HCT116 (cell line): ENCODE results near the gene C10orf120. TPM values are rescaled to one million over a fixed set of nuclear protein-coding genes. Genes with fewer than 3 reads are reported as not detected.
A peak's percentile ranks its signal among the peaks of the same experiment; 100 is the strongest.

Experiments
- ATAC-seq: fragments of 200-7000 bp; cut with Tn5 transposase; 2 replicates; pipeline ENCODE4 v1.9.1; 2020; ENCODE audit warnings: mild to moderate bottlenecking, moderate library complexity
- BruUV-seq: library from RNA; stranded (reverse); fragments of 400-500 nt; replicated peaks from 2 replicates; lab custom pipeline; 2021; lab: Mats Ljungman, UMichigan
- CTCF ChIA-PET: fragments of 300-600 bp; sonication (Branson Sonifier 250); formaldehyde crosslinking; loops from one replicate; lab custom pipeline; 2021; ENCODE audit warnings: antibody characterized with exemption; lab: Charles Lee
- POLR2A ChIA-PET: fragments of 300-600, 350-600 bp; sonication (Branson Sonifier 250); formaldehyde crosslinking; loops from one replicate; lab custom pipeline; 2021; ENCODE audit warnings: antibody characterized with exemption; lab: Charles Lee
- RAD21 ChIA-PET, 2 experiments: fragments of 300-600 bp; sonication (Branson Sonifier 250); formaldehyde crosslinking; loops; one replicate each; lab custom pipeline; 2023; ENCODE audit warnings: low total read pairs in 2 of 2; ENCODE audit not compliant: uncharacterized antibody in 2 of 2, unreplicated experiment in 2 of 2, low non-redundant PET in 1 of 2; lab: Charles Lee
- DNase-seq: peaks from one replicate; pipeline ENCODE4 v3.0.0-alpha.2; 2010; ENCODE audit warnings: low read depth, low spot score
- H2AFZ ChIP-seq: fragments of 200-600 bp; shearing (Covaris generic), sonication (generic); 2 replicates; pipeline ENCODE4 v1.6.1; 2017; ENCODE audit warnings: low read depth, mixed run types, mixed read lengths, antibody characterized with exemption, low read length; ENCODE audit not compliant: poor library complexity, severe bottlenecking
- H3K27ac ChIP-seq: 2 replicates; pipeline ENCODE4 v1.5.1; 2012; ENCODE audit warnings: low read depth, low read length
- H3K27me3 ChIP-seq: fragments of 200-600 bp; sonication (generic); 2 replicates; pipeline ENCODE4 v1.6.1; 2016; ENCODE audit warnings: mixed run types, low read length, mixed read lengths; ENCODE audit not compliant: insufficient read depth
- H3K36me3 ChIP-seq, 2 experiments: fragments of 200-500 bp in 1 of 2; fragments of 200-600 bp in 1 of 2; sonication (Bioruptor generic) in 1 of 2; sonication (generic) in 1 of 2; 2 replicates each; pipeline versions ENCODE4 v1.5.1 to v1.6.1; 2014 to 2016; ENCODE audit warnings: low read length in 2 of 2, inconsistent platforms in 1 of 2, mixed read lengths in 1 of 2, mixed run types in 1 of 2; ENCODE audit not compliant: insufficient read depth in 2 of 2, control insufficient read depth in 1 of 2
- H3K4me1 ChIP-seq, 2 experiments: fragments of 200-600 bp in 1 of 2; sonication (generic) in 1 of 2; 2 replicates each; pipeline versions ENCODE4 v1.5.1 to v1.6.1; 2012 to 2017; ENCODE audit warnings: low read length in 2 of 2, inconsistent platforms in 1 of 2, mild to moderate bottlenecking in 1 of 2, mixed read lengths in 1 of 2, mixed run types in 1 of 2, moderate library complexity in 1 of 2; ENCODE audit not compliant: insufficient read depth in 2 of 2, control insufficient read depth in 1 of 2
- H3K4me2 ChIP-seq: fragments of 200-600 bp; sonication (generic); 2 replicates; pipeline ENCODE4 v1.6.1; 2017; ENCODE audit warnings: mixed run types, low read length, mixed read lengths
- H3K4me3 ChIP-seq, 2 experiments: fragments of 200-600 bp in 1 of 2; sonication (generic) in 1 of 2; replicated peaks in 1 of 2; 2 replicates each; pipeline ENCODE4 v1.5.1; 2011 to 2016; ENCODE audit warnings: low read length in 2 of 2, control low read depth in 1 of 2, low read depth in 1 of 2, mild to moderate bottlenecking in 1 of 2, mixed read lengths in 1 of 2, mixed run types in 1 of 2
- H3K79me2 ChIP-seq: fragments of 200-600 bp; sonication (generic); 2 replicates; pipeline ENCODE4 v1.6.1; 2017; ENCODE audit warnings: mild to moderate bottlenecking, mixed run types, low read length, moderate library complexity, mixed read lengths; ENCODE audit not compliant: insufficient read depth
- H3K9ac ChIP-seq: fragments of 200-600 bp; sonication (generic); 2 replicates; pipeline ENCODE4 v1.6.1; 2016; ENCODE audit warnings: low read length, mixed read lengths
- H3K9me2 ChIP-seq: fragments of 200-600 bp; sonication (generic), shearing (Covaris generic); 2 replicates; pipeline ENCODE4 v1.6.1; 2017; ENCODE audit warnings: mixed run types, mild to moderate bottlenecking, moderate library complexity; ENCODE audit not compliant: insufficient read depth
- H3K9me3 ChIP-seq, 2 experiments: fragments of 200-500 bp in 1 of 2; fragments of 200-600 bp in 1 of 2; sonication (Bioruptor generic) in 1 of 2; sonication (generic) in 1 of 2; 2 replicates each; pipeline ENCODE4 v1.6.1; 2014 to 2017; ENCODE audit warnings: low read length in 2 of 2, mixed read lengths in 2 of 2, inconsistent platforms in 1 of 2, low read depth in 1 of 2, mild to moderate bottlenecking in 1 of 2, mixed run types in 1 of 2, moderate library complexity in 1 of 2; ENCODE audit not compliant: control insufficient read depth in 1 of 2, insufficient read depth in 1 of 2
- H4K20me1 ChIP-seq: fragments of 200-600 bp; sonication (generic), shearing (Covaris generic); 2 replicates; pipeline ENCODE4 v1.6.1; 2017; ENCODE audit warnings: mixed run types, mild to moderate bottlenecking, moderate library complexity; ENCODE audit not compliant: insufficient read depth
- CTCF ChIP-seq, 3 experiments: fragments of 200-600 bp in 1 of 3; sonication (generic) in 1 of 3; IDR thresholded peaks in 2 of 3; conservative IDR thresholded peaks in 1 of 3; 2 replicates each; pipeline ENCODE4 v1.5.1; 2012 to 2017; ENCODE audit warnings: low read depth in 2 of 3, low read length in 2 of 3, antibody characterized with exemption in 1 of 3, borderline replicate concordance in 1 of 3, control low read depth in 1 of 3, mild to moderate bottlenecking in 1 of 3, mixed read lengths in 1 of 3, mixed run types in 1 of 3, moderate library complexity in 1 of 3; ENCODE audit not compliant: insufficient read depth in 1 of 3
- EZH2phosphoT487 ChIP-seq: fragments of 200-600 bp; IDR thresholded peaks from 2 replicates; pipeline ENCODE4 v1.6.1; 2018; ENCODE audit warnings: antibody characterized with exemption, borderline replicate concordance
- RAD21 ChIP-seq: IDR thresholded peaks from 2 replicates; pipeline ENCODE4 v1.6.1; 2012; ENCODE audit warnings: low read depth, mild to moderate bottlenecking
- SIN3A ChIP-seq: IDR thresholded peaks from 2 replicates; pipeline ENCODE4 v1.6.1; 2012; ENCODE audit warnings: low read depth
- ZNF274 ChIP-seq: fragments of 200-500 bp; sonication (Bioruptor generic); IDR thresholded peaks from 2 replicates; pipeline ENCODE4 v1.6.1; 2014; ENCODE audit warnings: mild to moderate bottlenecking, low read depth, low read length, inconsistent platforms
- intact Hi-C: fragments of 100-400 bp; cut with micrococcal nuclease; formaldehyde crosslinking; loops from 2 replicates; pipeline ENCODE4 v1.10.0; 2022
- total RNA-seq: library from RNA; stranded (reverse); gene quantifications from one replicate; pipeline ENCODE4 v1.2.1, GENCODE V29; 2021; ENCODE audit not compliant: unreplicated experiment

Gene C10orf120
- total RNA-seq, 1 experiment from 2014 or later, result not detected

- Histone ChIP-seq H3K27me3 (peaks cover 65% of the 10 kb centered on the region), H4K20me1 (no peaks in the 10 kb centered on the region), H3K4me1 (no peaks in the 10 kb centered on the region), H3K9me2 (no peaks in the 10 kb centered on the region), H3K4me3 (no peak overlapping the region), H3K9ac (no peak overlapping the region), H3K4me2 (no peak overlapping the region), H3K9me3 (no peaks in the 10 kb centered on the region), H3K79me2 (no peaks in the 10 kb centered on the region), H3K27ac (no peak overlapping the region), H2AFZ (no peak overlapping the region), H3K36me3 (no peaks in the 10 kb centered on the region)
- intact Hi-C loops, result loop anchor here (1.0 to 2.0 kb wide), 3 partner anchors 54 to 350 kb away; no protein-coding TSS in a partner anchor
- ChIA-PET RAD21 (interaction anchor here in 1 of 2 experiments (0.5 to 0.7 kb wide), 2 partner anchors 78 to 123 kb away, joined by 3 read pairs; no protein-coding TSS in a partner anchor), POLR2A (interaction anchor here (0.9 kb wide), 1 partner anchor 1770 kb away, joined by 3 read pairs; the partner anchor contains the start of gene OAT), CTCF (interaction anchor here (0.6 to 2.7 kb wide), 23 partner anchors 9 to 373 kb away, joined by 3 to 21 read pairs (median 4); no protein-coding TSS in a partner anchor)
- BruUV-seq, result no TSS peak
- ATAC-seq, result peak; percentile 89
- TF ChIP-seq CTCF (IDR thresholded peaks at IDR 0.05 in 2 of 3, conservative IDR thresholded peaks at IDR 0.05 in 1 of 3; ENCODE audit: borderline replicate concordance in 1 of 3, insufficient read depth in 1 of 3, low read depth in 2 of 3, low read length in 2 of 3) (peak; percentile 84 to 96 (median 95); a peak in 5 of 6 replicates), ZNF274 (no peak), EZH2phosphoT487 (no peak), SIN3A (no peak), RAD21 (peak; percentile 85)
- peak; percentile 49 for DNase-seq
Measured at GRCh38 chr10:122648599-122649428, 50.8 kb downstream of the C10orf120 start.

Other genes starting within 250 kb of the C10orf120 start
- gene ARMS2, start 245.2 kb downstream of the C10orf120 start, total RNA-seq, result not detected
- 0.39 TPM for gene HTRA1, start 238.3 kb downstream of the C10orf120 start, total RNA-seq
- 0.17 TPM for gene DMBT1, start 139.1 kb downstream of the C10orf120 start, total RNA-seq
- 1.7 TPM for gene CUZD1, start 146.0 kb upstream of the C10orf120 start, total RNA-seq
- 6.8 TPM for gene FAM24B, start 179.7 kb upstream of the C10orf120 start, total RNA-seq
- not detected for gene FAM24A, start 210.8 kb upstream of the C10orf120 start, total RNA-seq